Duodenal mucosa (tissue), 2 donors: ENCODE measurements around the gene TBC1D1.

Experiments
- H3K27ac ChIP-seq: one replicate; pipeline ENCODE4 v1.7.0; 2013; ENCODE audit warnings: low read depth, low read length
- H3K27me3 ChIP-seq, 2 donors: one replicate each; pipeline ENCODE4 v1.7.0; 2013; ENCODE audit warnings: low read length in 2 of 2, control low read depth in 1 of 2; ENCODE audit not compliant: insufficient read depth in 2 of 2, control insufficient read depth in 1 of 2
- H3K36me3 ChIP-seq, 2 donors: one replicate each; pipeline ENCODE4 v1.7.0; 2013; ENCODE audit warnings: low read length in 2 of 2, control low read depth in 1 of 2; ENCODE audit not compliant: insufficient read depth in 2 of 2, control insufficient read depth in 1 of 2
- H3K4me1 ChIP-seq, 2 donors: one replicate each; pipeline ENCODE4 v1.7.0; 2013; ENCODE audit warnings: low read length in 2 of 2, control low read depth in 1 of 2; ENCODE audit not compliant: insufficient read depth in 2 of 2, control insufficient read depth in 1 of 2
- H3K4me3 ChIP-seq, 2 donors: one replicate each; pipeline ENCODE4 v1.7.0; 2013; ENCODE audit warnings: low read length in 2 of 2, low read depth in 1 of 2
- H3K9ac ChIP-seq, 2 donors: one replicate each; pipeline ENCODE4 v1.7.0; 2013; ENCODE audit warnings: low read length in 2 of 2, low read depth in 1 of 2
- H3K9me3 ChIP-seq, 2 donors: one replicate each; pipeline ENCODE4 v1.7.0; 2013; ENCODE audit warnings: low read length in 2 of 2, control low read depth in 1 of 2; ENCODE audit not compliant: control insufficient read depth in 1 of 2

Gene TBC1D1, protein sequence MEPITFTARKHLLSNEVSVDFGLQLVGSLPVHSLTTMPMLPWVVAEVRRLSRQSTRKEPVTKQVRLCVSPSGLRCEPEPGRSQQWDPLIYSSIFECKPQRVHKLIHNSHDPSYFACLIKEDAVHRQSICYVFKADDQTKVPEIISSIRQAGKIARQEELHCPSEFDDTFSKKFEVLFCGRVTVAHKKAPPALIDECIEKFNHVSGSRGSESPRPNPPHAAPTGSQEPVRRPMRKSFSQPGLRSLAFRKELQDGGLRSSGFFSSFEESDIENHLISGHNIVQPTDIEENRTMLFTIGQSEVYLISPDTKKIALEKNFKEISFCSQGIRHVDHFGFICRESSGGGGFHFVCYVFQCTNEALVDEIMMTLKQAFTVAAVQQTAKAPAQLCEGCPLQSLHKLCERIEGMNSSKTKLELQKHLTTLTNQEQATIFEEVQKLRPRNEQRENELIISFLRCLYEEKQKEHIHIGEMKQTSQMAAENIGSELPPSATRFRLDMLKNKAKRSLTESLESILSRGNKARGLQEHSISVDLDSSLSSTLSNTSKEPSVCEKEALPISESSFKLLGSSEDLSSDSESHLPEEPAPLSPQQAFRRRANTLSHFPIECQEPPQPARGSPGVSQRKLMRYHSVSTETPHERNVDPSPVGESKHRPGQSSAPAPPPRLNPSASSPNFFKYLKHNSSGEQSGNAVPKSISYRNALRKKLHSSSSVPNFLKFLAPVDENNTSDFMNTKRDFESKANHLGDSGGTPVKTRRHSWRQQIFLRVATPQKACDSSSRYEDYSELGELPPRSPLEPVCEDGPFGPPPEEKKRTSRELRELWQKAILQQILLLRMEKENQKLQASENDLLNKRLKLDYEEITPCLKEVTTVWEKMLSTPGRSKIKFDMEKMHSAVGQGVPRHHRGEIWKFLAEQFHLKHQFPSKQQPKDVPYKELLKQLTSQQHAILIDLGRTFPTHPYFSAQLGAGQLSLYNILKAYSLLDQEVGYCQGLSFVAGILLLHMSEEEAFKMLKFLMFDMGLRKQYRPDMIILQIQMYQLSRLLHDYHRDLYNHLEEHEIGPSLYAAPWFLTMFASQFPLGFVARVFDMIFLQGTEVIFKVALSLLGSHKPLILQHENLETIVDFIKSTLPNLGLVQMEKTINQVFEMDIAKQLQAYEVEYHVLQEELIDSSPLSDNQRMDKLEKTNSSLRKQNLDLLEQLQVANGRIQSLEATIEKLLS (N-terminal part only)

DNA sequence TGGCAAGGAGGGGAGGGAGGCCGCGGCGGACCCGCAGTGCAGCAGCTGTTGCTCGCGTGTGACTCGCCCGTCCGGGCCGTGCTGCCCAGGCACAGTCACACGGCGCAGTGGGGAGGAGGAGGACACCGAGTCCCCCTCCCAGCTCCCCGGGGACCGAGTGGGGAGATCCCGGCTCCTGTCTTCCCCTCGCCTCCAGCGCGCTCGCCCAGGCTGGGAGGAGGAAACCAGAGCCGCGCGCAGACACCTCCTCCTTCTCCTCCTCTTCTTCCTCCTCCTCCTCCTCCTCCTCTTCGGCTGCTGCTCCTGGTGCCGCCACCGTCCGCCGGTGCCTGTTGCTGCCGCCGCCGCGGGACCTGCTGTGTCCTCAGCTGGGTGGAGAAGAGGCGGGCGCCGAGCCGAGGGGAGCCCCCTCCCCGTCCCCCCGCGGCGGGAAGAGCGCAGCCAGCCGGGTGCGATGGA lies at the start of gene TBC1D1:
TSS of gene TBC1D1 (plus strand) at position 284 of the 459 bp plus-strand sequence. CDS start 11,012 bp downstream, outside the sequence.
- H3K4me3 ChIP-seq = peak within 1 kb of the TSS; percentile 68 to 84
- peaks cover 6 to 8% of the 10 kb centered on the region in 2 donors for H3K27me3 ChIP-seq
- H3K36me3 ChIP-seq = no peaks in the 10 kb centered on the region
- no peaks in the 10 kb centered on the region for H3K9me3 ChIP-seq
- H3K9ac ChIP-seq = peak within 1 kb of the TSS; percentile 48 to 50
- peaks cover 11 to 16% of the 10 kb centered on the region in 2 donors for H3K4me1 ChIP-seq
- H3K27ac ChIP-seq = peak within 1 kb of the TSS; percentile 58

DNA sequence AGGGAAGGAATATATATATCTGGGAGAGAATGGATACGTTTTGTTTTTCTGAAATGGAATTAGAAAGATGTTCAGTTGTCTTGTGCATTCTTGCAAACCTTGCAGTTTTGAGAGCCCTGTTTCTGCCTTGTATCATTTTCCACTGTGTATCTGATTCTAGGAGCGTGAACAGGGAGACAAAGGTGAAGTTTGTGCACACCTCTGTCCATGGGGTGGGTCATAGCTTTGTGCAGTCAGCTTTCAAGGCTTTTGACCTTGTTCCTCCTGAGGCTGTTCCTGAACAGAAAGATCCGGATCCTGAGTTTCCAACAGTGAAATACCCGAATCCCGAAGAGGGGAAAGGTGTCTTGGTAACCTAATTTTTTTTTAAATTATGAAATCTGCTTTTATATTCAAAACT lies 46.7 kb upstream of the TBC1D1 start:
- H3K4me3 ChIP-seq = no peak overlapping the region
- no peaks in the 10 kb centered on the region for H3K9me3 ChIP-seq
- no peaks in the 10 kb centered on the region for H3K4me1 ChIP-seq
- H3K9ac ChIP-seq = no peak overlapping the region
- no peak overlapping the region for H3K27ac ChIP-seq
- no peaks in the 10 kb centered on the region for H3K27me3 ChIP-seq
- peaks cover 23 to 54% of the 10 kb centered on the region in 2 donors for H3K36me3 ChIP-seq

DNA sequence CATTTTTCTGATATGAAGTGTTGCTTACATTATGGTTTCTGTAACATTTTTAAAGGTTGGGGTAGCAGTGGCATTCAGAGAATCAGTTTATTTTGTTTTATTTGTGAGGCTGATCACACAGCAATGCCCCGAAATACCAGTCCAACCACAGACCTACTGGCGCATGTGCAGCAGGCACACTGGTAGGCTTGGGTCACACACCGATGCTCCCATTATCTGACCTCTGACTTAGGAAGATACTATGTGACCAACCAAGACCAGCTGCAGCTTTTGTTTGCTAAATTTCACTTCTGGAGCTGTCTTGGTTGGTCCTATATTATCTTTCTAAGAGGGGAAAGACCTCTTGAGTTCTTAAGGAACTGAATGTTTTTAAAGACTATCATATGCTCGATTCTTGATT lies 45.7 kb upstream of the TBC1D1 start:
- Histone ChIP-seq H3K4me1 (no peaks in the 10 kb centered on the region), H3K27ac (no peak overlapping the region), H3K4me3 (no peak overlapping the region), H3K9me3 (no peaks in the 10 kb centered on the region), H3K36me3 (peaks cover 23 to 50% of the 10 kb centered on the region in 2 donors), H3K27me3 (no peaks in the 10 kb centered on the region), H3K9ac (no peak overlapping the region)

DNA sequence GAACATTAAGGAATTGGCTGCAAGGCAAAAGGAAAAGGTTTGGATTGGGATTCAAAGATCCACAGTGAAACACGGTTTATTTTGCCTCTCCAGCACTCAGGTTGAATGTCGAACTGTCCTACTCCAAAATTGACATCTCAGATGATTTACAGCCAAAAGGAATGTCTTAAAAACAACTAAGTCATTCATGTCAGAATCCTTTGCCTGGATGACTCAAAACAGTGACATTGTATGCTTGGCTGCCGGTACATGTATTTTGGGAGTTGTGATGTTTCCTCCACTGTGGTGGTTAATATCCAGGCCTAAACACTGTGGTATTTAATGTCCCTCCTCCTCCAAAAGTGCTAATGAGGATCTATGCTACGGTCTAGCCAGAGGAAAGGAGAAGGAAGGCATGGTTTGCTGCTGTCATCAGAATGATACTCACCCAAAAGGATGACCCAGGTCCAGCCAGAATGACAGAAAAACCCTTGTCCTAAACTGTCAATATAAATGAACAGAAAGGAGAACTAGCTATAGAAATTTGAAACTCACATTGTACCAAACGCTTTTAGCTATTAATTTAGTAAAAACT lies 43.5 kb upstream of the TBC1D1 start:
- Histone ChIP-seq H3K27ac (no peak overlapping the region), H3K4me1 (no peaks in the 10 kb centered on the region), H3K9ac (no peak overlapping the region), H3K9me3 (no peaks in the 10 kb centered on the region), H3K36me3 (peaks cover 26 to 46% of the 10 kb centered on the region in 2 donors), H3K4me3 (no peak overlapping the region), H3K27me3 (no peaks in the 10 kb centered on the region)

DNA sequence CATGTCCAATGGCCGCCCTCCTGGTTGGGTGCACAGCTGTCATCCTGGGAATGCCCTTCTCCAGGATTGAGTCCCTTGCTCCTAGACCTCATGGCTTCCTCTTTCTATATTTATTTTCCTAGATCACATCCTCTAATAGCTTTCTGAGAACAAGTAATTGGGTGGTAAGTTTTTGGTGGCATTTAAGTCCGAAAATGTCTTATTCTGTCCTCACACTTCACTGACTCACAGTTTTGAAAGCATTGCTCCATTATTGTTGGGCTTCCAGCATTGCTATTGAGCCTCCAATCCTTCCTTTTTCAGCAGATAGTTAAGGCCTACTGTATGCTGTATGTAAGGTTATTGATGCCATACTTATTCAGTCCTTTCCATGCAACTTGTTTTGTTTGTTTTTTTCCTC lies 38.5 kb upstream of the TBC1D1 start:
- Histone ChIP-seq H3K4me3 (no peak overlapping the region), H3K9me3 (no peaks in the 10 kb centered on the region), H3K9ac (no peak overlapping the region), H3K27me3 (no peaks in the 10 kb centered on the region), H3K27ac (no peak overlapping the region), H3K4me1 (no peaks in the 10 kb centered on the region), H3K36me3 (peaks cover 17 to 40% of the 10 kb centered on the region in 2 donors)

DNA sequence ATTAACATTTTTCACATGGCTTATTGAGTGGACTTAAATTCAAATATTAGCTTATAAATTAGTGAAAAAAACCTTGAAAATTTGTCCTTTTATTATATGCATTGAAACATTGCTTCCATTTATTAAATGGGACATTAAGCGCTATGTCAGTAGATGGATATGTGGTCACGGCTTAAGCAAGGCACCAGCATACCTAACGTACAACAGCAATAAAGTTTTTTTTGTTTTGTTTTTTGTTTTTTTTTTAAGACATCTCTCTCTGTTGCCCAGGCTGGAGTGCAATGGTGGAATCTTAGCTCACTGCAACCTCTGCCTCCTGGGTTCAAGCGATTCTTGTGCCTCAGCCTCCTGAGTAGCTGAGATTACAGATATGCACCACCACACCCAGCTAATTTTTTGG lies 32.8 kb upstream of the TBC1D1 start:
- Histone ChIP-seq H3K9me3 (no peaks in the 10 kb centered on the region), H3K36me3 (peaks cover 3 to 40% of the 10 kb centered on the region in 2 donors), H3K9ac (no peak overlapping the region), H3K4me3 (no peak overlapping the region), H3K4me1 (no peaks in the 10 kb centered on the region), H3K27me3 (no peaks in the 10 kb centered on the region), H3K27ac (no peak overlapping the region)

DNA sequence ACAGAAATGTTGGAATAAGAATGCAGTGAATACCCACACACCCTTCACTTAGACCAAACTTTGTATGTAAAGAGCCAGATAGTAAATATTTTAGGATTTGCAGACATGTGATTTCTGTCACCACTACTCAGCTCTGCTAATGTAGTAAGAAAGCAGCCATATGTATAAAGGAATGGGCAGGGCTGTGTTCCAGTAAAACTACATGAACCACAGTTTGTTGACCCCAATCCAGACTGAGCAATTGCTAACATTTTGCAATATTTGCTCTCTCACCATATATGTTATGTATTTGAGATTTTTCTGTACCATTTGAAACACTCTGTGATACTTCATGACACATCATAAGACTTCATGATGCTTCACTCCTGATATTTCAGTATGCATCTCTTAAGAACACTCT lies 32.0 kb upstream of the TBC1D1 start:
- peaks cover 5 to 38% of the 10 kb centered on the region in 2 donors for H3K36me3 ChIP-seq
- H3K9ac ChIP-seq = no peak overlapping the region

DNA sequence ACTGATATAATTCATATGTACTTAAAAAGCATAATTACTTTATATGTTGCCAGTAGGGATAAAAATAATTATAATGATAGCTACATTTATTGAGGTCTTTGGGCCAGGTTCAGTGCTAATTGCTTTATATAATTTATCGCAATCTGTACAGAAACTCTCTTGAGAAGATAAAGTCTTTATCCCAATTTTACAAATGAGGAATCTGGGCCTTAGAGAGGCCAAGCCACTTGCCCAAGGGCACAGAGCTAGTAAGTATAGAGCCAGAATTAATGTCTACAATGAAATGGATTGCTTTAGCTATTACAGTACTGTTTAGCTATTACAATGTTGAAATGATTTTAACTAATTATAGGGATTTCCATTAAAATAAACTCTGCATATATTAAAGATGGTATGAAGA lies 30.6 kb upstream of the TBC1D1 start:
- no peak overlapping the region for H3K9ac ChIP-seq
- peaks cover 5 to 38% of the 10 kb centered on the region in 2 donors for H3K36me3 ChIP-seq
- no peak overlapping the region for H3K4me3 ChIP-seq
- no peak overlapping the region for H3K27ac ChIP-seq
- no peaks in the 10 kb centered on the region for H3K9me3 ChIP-seq
- no peaks in the 10 kb centered on the region for H3K27me3 ChIP-seq
- no peaks in the 10 kb centered on the region for H3K4me1 ChIP-seq

More for the DNA sequence above, 32.0 kb upstream of the TBC1D1 start:
- Histone ChIP-seq H3K27ac (no peak overlapping the region), H3K4me3 (no peak overlapping the region), H3K4me1 (no peaks in the 10 kb centered on the region), H3K27me3 (no peaks in the 10 kb centered on the region), H3K9me3 (no peaks in the 10 kb centered on the region)

DNA sequence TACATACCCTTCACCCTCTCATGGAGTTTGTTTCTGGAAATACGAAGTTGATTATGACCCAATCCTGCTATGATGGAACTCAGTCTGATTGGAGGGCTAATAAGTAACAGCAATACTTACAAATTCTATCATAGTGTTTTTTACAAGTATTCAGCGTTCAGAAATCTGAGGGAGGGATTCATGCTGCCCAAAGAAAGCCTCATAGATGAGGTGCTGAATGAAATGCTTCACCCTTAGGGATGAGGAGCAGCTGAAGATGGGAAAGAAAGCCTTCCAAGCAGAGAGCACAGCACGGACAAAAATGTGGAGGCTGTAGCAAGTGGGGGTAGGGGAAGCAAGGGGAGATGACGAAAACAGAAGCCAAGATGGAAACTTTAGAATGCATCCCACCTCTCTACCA lies 27.9 kb upstream of the TBC1D1 start:
- H3K9ac ChIP-seq = no peak overlapping the region
- H3K9me3 ChIP-seq = no peaks in the 10 kb centered on the region
- H3K4me3 ChIP-seq = no peak overlapping the region
- H3K4me1 ChIP-seq = no peaks in the 10 kb centered on the region
- H3K36me3 ChIP-seq = peaks cover 5 to 28% of the 10 kb centered on the region in 2 donors
- no peaks in the 10 kb centered on the region for H3K27me3 ChIP-seq
- H3K27ac ChIP-seq = no peak overlapping the region
